GM21529 (cell line): ENCODE results near the gene ERBB2.

ENCODE experiments used
- ATAC-seq: cut with Tn5 transposase; IDR thresholded peaks from one replicate; pipeline ENCODE4 v1.9.1; 2021; ENCODE audit not compliant: unreplicated experiment

ERBB2 gene

DNA sequence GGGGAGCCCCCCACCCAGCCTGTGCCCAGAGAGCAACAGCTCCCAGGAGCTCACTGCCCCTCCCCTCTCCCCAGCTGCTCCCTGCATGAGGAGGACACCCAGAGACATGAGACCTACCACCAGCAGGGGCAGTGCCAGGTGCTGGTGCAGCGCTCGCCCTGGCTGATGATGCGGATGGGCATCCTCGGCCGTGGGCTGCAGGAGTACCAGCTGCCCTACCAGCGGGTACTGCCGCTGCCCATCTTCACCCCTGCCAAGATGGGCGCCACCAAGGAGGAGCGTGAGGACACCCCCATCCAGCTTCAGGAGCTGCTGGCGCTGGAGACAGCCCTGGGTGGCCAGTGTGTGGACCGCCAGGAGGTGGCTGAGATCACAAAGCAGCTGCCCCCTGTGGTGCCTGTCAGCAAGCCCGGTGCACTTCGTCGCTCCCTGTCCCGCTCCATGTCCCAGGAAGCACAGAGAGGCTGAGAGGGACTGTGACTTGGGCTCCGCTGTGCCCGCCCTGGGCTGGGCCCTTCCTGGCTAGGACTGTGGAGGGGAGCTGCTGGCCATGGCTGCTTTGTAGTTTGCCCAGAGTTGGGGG, 34.1 kb upstream of the ERBB2 start:
- ATAC-seq = no peak

DNA sequence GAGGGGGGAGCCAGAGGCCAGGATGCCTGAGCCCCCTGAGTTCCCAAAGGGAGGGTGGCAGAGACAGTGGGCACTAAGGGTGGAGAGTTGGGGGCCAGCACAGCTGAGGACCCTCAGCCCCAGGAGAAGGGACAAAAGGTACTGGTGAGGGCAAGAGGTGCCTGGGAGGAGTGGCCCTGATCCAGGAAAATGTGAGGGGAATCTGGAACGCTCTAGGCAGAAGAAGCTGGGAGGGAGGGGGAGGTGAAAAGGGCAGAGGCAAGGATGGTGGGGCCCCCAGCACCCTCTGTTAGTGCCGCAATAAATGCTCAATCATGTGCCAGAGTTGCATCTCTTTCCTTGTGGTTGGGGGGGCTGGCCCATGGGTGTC, 33.6 kb upstream of the ERBB2 start:
- no peak for ATAC-seq

DNA sequence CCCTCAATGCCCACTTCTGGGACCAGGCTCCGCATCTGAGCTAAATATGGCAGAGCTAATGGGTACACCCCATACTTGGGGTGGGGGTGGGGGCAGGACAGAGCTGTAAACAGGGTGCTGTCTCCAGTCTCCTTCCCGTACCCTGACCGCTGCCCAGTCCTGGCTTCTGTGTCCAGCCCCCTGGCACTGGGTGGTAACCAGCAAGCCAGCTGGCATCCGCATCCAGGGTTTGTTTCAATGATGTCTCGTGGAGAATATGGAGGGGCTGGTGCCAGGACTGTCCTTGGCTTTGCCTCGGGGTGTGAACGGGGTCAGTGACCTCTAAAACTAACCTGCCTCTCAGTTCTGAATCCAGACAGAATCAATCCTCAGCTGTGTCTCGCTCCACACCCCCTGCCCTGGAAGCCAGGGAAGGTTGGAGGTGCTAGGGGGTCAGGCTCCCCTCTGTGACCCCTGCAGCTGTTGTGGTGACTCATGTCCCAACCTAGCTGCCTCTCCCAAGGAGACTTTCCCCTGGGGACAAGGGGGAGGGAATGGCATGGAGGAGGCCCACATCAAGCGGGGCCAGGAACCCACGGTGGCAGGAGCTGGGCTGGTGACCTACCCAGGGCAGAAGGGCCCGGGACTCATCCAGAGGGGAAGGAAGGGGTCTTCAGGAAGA, 33.1 kb upstream of the ERBB2 start:
- no peak for ATAC-seq

- ATAC-seq = no peak
These were observed 32.5 kb upstream of the ERBB2 start for GRCh38 chr17:39667262-39667944.

DNA sequence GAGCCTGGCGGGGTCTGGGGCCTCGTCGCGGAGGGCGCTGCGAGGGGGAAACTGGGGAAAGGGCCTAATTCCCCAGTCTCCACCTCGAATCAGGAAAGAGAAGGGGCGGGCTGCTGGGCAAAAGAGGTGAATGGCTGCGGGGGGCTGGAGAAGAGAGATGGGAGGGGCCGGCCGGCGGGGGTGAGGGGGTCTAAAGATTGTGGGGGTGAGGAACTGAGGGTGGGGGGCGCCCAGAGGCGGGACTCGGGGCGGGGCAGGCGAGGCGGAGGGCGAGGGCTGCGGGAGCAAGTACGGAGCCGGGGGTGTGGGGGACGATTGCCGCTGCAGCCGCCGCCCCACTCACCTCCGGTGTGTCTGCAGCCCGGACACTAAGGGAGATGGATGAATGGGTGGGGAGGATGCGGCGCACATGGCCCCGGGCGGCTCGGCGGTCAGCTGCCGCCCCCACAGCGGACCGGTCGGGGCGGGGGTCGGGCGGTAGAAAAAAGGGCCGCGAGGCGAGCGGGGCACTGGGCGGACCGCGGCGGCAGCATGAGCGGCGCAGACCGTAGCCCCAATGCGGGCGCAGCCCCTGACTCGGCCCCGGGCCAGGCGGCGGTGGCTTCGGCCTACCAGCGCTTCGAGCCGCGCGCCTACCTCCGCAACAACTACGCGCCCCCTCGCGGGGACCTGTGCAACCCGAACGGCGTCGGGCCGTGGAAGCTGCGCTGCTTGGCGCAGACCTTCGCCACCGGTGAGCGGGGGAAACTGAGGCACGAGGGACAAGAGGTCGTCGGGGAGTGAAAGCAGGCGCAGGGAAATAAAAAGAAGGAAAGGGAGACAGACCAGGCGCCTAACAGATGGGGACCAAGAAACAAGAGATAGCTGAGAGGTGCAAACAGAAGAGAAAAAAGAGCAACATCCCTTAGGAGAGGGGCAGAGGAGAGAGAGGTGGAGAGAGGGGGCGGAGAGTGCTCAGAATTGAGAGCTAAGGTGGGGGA, 31.6 kb upstream of the ERBB2 start, which contains the start of gene PNMT:
PNMT (plus strand) TSS at position 509 of the 980 bp plus-strand sequence; CDS start at position 532, 23 bp downstream.
- ATAC-seq = no peak

- ATAC-seq = no peak
These were observed 29.7 kb upstream of the ERBB2 start for GRCh38 chr17:39669897-39670735.

DNA sequence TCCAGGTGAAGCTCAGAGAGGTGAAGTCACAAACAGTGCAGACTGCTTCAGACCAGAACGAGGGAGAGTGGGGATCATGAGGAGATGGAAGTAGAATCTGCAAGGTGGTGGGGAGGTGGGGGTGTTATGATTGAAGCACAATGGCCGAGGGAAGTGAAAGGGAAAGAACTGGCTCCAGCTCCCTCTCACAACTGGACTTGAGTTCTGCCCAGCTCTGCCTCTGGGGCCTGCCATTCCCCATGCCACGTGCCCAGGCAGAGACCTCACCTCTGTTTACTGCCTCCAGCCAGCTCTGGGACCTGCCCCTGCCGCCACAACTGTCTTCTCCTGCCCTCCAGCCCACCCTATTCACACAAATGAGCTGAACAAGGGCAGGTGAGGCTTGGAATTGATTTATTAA, 29.1 kb upstream of the ERBB2 start:
- ATAC-seq = no peak

DNA sequence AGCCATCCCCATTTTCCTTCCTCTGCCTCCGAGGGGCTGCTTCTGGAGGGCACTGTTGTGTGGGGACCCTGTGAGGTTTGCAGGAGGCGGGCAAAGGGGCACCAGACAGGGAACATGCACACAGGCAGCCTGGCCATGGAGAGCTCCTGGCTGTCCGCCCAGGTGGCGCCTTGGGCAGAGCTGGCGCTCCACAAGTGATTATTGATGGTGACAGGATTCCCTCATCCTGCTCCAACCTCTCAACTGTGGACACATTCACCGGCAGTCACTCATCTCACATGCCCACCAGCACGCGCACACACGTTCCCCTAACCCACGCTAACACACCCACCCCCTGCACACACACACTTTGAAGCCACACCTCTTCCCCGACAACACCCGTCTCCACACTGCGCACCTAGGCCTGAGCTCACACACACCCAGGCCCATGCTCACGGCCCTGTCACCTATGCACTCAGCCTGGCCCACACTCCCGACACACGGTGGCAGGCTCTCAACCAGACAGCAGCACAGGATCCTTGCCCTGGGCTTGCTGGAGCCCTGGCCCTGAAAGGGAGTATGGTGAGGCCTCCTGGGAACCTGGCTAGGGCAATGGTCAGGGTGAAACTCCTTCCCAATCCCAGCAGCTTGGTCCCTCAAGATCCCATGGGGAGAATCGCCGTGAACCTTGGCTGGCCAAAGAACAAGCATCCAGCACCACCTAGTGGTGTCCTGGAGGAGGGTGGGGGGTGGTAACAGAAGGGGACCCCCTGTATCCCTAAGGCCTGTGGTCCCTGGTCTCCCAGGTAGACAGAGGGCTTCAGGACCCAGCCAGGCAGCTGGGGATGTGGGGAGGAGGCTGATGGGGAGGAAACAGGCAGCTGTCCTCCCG, 28.0 kb upstream of the ERBB2 start:
- no peak for ATAC-seq

DNA sequence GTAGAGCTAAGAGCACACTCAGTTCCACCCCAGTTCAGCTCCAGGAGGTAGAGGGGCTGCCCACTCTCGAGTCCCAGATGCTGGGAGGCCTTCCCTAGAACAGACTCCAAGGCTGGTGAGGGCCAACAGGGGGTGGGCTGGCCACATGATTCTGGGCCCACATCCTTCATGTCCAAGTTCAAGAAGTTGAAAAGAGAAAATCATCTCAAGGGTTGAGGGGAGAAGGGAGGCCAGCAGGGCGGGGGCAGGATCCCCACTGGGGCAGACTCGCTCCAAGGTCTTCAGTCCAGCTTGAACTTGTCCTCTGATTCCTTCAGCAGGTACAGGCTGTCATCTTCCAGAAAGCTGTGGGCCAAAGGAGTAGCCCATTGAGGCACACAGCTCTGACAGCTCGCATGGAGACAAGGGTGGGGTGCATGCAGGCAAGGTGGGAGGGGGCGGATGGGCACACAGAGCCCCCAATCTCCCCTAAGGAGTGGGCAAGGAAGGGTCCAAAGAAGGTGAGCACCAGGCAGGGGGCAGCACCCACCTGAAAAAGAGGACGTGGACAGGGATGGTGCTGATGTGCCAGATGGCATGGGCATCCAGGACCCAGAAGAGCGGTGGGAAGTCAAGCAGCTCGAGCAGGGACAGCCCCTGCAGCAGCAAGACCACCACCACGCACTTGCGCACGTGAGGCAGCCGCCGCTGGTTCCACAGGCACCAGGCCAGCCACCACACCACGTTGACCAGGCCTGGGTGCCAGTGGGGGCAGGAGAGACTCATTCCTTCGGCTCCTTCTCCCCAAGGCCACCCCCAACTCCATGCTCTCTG, 27.1 kb upstream of the ERBB2 start:
- no peak for ATAC-seq

DNA sequence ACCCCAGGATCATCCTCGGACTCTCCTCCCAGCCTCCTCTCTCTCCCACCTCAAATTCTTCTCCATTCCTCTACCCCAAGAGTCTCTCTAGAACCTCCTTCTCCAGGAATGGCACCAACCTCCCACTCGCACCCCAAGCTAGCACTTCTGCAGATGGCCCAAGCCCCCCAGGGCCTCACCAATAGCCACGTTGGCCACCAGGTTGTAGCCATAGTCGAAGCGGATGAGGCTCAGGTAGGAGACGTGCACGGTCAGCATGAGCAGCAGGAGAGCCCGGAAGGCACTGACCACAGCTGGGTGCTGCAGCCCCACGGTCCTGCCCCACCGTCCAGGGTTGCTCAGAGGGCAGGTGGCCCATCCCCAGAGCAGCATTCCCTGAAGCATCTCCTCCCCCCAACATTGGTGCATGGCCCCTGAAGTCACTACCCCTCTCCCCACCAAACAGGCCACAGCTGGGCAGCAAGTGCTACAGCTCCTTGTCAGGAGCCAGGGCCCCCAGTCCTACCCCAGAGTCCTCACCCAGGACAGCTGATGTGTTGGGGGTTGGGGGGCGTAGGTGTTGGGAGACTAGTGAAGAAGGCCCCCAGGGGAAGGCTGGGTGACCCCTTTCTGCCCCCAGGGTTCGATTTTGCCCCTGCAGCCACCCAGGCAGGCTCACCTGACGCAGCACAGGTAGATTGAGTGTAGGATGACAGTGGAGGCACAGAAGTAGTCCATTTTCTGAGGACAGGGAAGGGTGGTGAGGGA, 26.4 kb upstream of the ERBB2 start:
- no peak for ATAC-seq

DNA sequence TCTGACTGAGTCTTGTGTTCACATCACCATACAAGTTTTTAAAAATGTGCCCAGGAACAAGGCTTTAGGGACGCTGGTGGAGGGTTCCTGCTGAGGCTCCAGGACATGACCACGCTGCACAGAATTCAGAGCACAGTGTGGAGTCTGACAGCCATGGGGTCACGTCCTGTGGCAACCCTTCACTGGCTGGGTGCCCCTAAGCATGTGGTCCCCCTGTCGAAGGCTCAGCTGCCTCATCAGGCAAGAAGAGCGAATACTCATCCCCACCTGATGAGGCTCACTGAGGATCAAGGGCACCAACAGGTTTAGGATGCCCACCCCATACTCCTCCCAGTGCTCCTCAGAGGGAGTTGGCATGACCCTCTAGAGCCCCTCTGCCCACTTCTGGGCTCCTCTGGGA, 25.7 kb upstream of the ERBB2 start:
- no peak for ATAC-seq

GRCh38 chr17:39674702-39675389, 25.0 kb upstream of the ERBB2 start:
- no peak for ATAC-seq

DNA sequence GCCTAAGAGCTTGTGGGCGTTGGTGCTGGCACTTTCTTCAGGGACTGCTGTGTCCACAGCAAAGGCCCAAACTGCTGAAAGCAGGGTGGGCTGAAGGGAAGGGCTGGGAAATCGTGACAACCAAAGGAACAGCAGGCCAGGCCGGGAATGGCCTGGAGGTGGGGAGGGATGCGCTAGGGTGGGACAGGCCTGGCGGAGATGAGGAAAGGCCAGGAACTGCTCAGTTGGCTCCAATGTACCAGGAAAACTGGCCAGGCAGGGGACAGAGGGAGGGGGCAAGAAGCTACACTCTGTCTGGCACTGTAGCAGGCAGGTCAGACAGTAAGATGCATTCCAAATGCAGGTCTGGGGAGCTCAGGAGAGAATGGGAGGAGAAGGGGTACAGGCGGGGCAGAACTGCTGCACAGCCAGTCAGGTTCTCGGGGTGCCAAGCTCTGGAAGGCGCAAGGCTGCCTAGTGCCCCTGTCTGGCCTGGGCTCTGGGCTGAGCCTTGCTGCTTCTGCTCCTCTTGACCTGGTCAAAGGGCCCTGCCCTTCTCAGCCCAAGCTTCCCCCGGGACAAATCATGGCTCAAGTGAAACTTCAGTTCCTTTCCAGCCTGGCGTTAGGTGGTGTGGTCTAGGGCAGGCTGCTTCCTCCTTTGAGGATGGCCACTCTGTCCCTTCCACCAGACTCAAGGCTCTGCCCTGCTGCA, 24.3 kb upstream of the ERBB2 start:
- no peak for ATAC-seq

DNA sequence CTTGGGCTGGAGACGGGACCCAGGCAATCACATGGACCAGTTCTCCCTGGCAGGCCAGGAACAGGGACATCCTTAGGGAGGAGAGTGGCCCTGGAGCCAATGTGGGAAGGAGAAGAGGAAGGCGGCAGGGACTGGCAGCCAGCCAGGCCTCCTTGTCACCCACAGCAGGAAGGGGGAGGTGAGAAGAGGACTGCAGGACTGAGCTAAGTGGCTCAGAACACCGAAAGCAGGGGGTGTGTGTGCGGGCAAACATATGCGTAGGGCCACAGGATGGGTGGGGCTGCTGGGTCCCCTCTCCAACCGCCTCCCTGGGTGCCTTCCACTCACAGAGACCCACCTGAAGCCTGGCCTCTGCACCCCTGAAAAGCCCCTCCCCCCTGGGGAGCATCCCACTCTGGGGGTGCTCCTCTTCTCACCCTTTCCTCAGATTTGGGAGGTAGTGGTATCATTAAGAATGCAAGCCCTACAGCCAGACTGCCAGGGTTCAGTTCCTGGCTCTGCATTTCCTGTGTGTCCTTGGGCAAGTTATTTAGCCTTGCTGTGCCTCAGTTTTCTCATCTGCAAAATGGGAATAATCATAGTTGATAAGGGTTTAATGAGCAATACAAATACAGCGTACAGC, 23.6 kb upstream of the ERBB2 start:
- ATAC-seq = peak; percentile 48

GRCh38 chr17:39677072-39677471, 22.8 kb upstream of the ERBB2 start:
- no peak for ATAC-seq
